ENCODE data around the gene PTPRM. TPM values are rescaled to one million over a fixed set of nuclear protein-coding genes. Genes with fewer than 3 reads are reported as not detected.

PTPRM gene
- total RNA-seq, 2 donors from 2014 or later, result 7.5 to 19.2 TPM

- Mint-ChIP-seq H3K4me3 (no peak overlapping the region), H3K36me3 (peaks cover 9% of the 10 kb centered on the region), H3K4me1 (ENCODE audit: low read depth in 2 of 2) (no peaks in the 10 kb centered on the region), H3K9me3 (peaks cover 12% of the 10 kb centered on the region), H3K27ac (no peak overlapping the region), H3K27me3 (no peaks in the 10 kb centered on the region)
- DNase-seq (ENCODE audit: low spot score) (no peak), ATAC-seq (no peak)
Observed at GRCh38 chr18:7749510-7749981, 182.4 kb downstream of the PTPRM start.

GRCh38 chr18:7750095-7750663, 183.1 kb downstream of the PTPRM start:
- DNase-seq (ENCODE audit: low spot score) (no peak), ATAC-seq (no peak)
- Mint-ChIP-seq H3K4me3 (no peak overlapping the region), H3K4me1 (ENCODE audit: low read depth in 2 of 2) (no peaks in the 10 kb centered on the region), H3K36me3 (peaks cover 9% of the 10 kb centered on the region), H3K27me3 (no peaks in the 10 kb centered on the region), H3K9me3 (peaks cover 12% of the 10 kb centered on the region), H3K27ac (no peak overlapping the region)

GRCh38 chr18:7750966-7751365, 183.8 kb downstream of the PTPRM start:
- Mint-ChIP-seq H3K4me3 (no peak overlapping the region), H3K27ac (no peak overlapping the region), H3K36me3 (peaks cover 1% of the 10 kb centered on the region), H3K9me3 (peaks cover 7% of the 10 kb centered on the region), H3K4me1 (ENCODE audit: low read depth in 2 of 2) (no peaks in the 10 kb centered on the region), H3K27me3 (no peaks in the 10 kb centered on the region)
- ATAC-seq, result no peak
- no peak for DNase-seq (ENCODE audit: low spot score)

- ATAC-seq, result no peak
- no peak overlapping the region for H3K27ac Mint-ChIP-seq
Observed at GRCh38 chr18:7754258-7754657, 187.1 kb downstream of the PTPRM start.

GRCh38 chr18:7754725-7755181, 187.6 kb downstream of the PTPRM start:
- Mint-ChIP-seq H3K4me1 (ENCODE audit: low read depth in 2 of 2) (no peaks in the 10 kb centered on the region), H3K27ac (no peak overlapping the region), H3K4me3 (no peak overlapping the region), H3K9me3 (peaks cover 7% of the 10 kb centered on the region), H3K36me3 (no peaks in the 10 kb centered on the region), H3K27me3 (no peaks in the 10 kb centered on the region)
- ATAC-seq (no peak), DNase-seq (ENCODE audit: low spot score) (no peak)

More at GRCh38 chr18:7754258-7754657, 187.1 kb downstream of the PTPRM start:
- Mint-ChIP-seq H3K9me3 (peaks cover 7% of the 10 kb centered on the region), H3K4me3 (no peak overlapping the region), H3K27me3 (no peaks in the 10 kb centered on the region), H3K4me1 (ENCODE audit: low read depth in 2 of 2) (no peaks in the 10 kb centered on the region), H3K36me3 (no peaks in the 10 kb centered on the region)
- DNase-seq (ENCODE audit: low spot score), result no peak

GRCh38 chr18:7755753-7756475, 188.8 kb downstream of the PTPRM start:
- H3K4me1 Mint-ChIP-seq (ENCODE audit: low read depth in 2 of 2), result no peaks in the 10 kb centered on the region
- peaks cover 7% of the 10 kb centered on the region for H3K9me3 Mint-ChIP-seq
- no peaks in the 10 kb centered on the region for H3K36me3 Mint-ChIP-seq
- H3K27ac Mint-ChIP-seq, result no peak overlapping the region
- no peaks in the 10 kb centered on the region for H3K27me3 Mint-ChIP-seq
- no peak for DNase-seq (ENCODE audit: low spot score)
- H3K4me3 Mint-ChIP-seq, result no peak overlapping the region
- ATAC-seq, result no peak

GRCh38 chr18:7757175-7757574, 190.1 kb downstream of the PTPRM start:
- no peak for DNase-seq (ENCODE audit: low spot score)
- Mint-ChIP-seq H3K27ac (no peak overlapping the region), H3K36me3 (no peaks in the 10 kb centered on the region), H3K4me1 (ENCODE audit: low read depth in 2 of 2) (no peaks in the 10 kb centered on the region), H3K9me3 (peaks cover 7% of the 10 kb centered on the region), H3K4me3 (no peak overlapping the region), H3K27me3 (no peaks in the 10 kb centered on the region)
- ATAC-seq, result no peak

- no peaks in the 10 kb centered on the region for H3K36me3 Mint-ChIP-seq
- H3K9me3 Mint-ChIP-seq, result peaks cover 8% of the 10 kb centered on the region
- H3K27ac Mint-ChIP-seq, result no peak overlapping the region
- no peak for ATAC-seq
- H3K4me3 Mint-ChIP-seq, result no peak overlapping the region
- no peaks in the 10 kb centered on the region for H3K4me1 Mint-ChIP-seq (ENCODE audit: low read depth in 2 of 2)
- no peaks in the 10 kb centered on the region for H3K27me3 Mint-ChIP-seq
- no peak for DNase-seq (ENCODE audit: low spot score)
Observed at GRCh38 chr18:7758764-7759163, 191.6 kb downstream of the PTPRM start.

- Mint-ChIP-seq H3K4me1 (ENCODE audit: low read depth in 2 of 2) (no peaks in the 10 kb centered on the region), H3K36me3 (no peaks in the 10 kb centered on the region), H3K27me3 (no peaks in the 10 kb centered on the region), H3K27ac (no peak overlapping the region), H3K4me3 (no peak overlapping the region), H3K9me3 (peaks cover 6% of the 10 kb centered on the region)
- no peak for ATAC-seq
- DNase-seq (ENCODE audit: low spot score), result no peak
Observed at GRCh38 chr18:7760967-7761948, 194.1 kb downstream of the PTPRM start.

GRCh38 chr18:7764405-7764804, 197.3 kb downstream of the PTPRM start:
- no peak overlapping the region for H3K4me3 Mint-ChIP-seq
- peaks cover 2% of the 10 kb centered on the region for H3K9me3 Mint-ChIP-seq
- no peaks in the 10 kb centered on the region for H3K27me3 Mint-ChIP-seq
- H3K36me3 Mint-ChIP-seq, result no peaks in the 10 kb centered on the region
- ATAC-seq, result no peak
- H3K4me1 Mint-ChIP-seq (ENCODE audit: low read depth in 2 of 2), result no peaks in the 10 kb centered on the region
- H3K27ac Mint-ChIP-seq, result no peak overlapping the region
- no peak for DNase-seq (ENCODE audit: low spot score)

GRCh38 chr18:7766346-7766745, 199.2 kb downstream of the PTPRM start:
- Mint-ChIP-seq H3K4me1 (ENCODE audit: low read depth in 2 of 2) (no peaks in the 10 kb centered on the region), H3K27ac (no peak overlapping the region), H3K9me3 (peaks cover 2% of the 10 kb centered on the region), H3K27me3 (no peaks in the 10 kb centered on the region), H3K4me3 (no peak overlapping the region), H3K36me3 (no peaks in the 10 kb centered on the region)
- DNase-seq (ENCODE audit: low spot score), result no peak
- no peak for ATAC-seq

- Mint-ChIP-seq H3K4me3 (no peak overlapping the region), H3K9me3 (peaks cover 2% of the 10 kb centered on the region), H3K27me3 (no peaks in the 10 kb centered on the region), H3K4me1 (ENCODE audit: low read depth in 2 of 2) (no peaks in the 10 kb centered on the region), H3K36me3 (no peaks in the 10 kb centered on the region), H3K27ac (no peak overlapping the region)
- no peak for ATAC-seq
- DNase-seq (ENCODE audit: low spot score), result no peak
Observed at GRCh38 chr18:7766817-7767216, 199.7 kb downstream of the PTPRM start.

- no peaks in the 10 kb centered on the region for H3K36me3 Mint-ChIP-seq
- no peaks in the 10 kb centered on the region for H3K27me3 Mint-ChIP-seq
- no peak for DNase-seq (ENCODE audit: low spot score)
- no peak for ATAC-seq
- no peaks in the 10 kb centered on the region for H3K4me1 Mint-ChIP-seq (ENCODE audit: low read depth in 2 of 2)
- H3K27ac Mint-ChIP-seq, result no peak overlapping the region
- H3K4me3 Mint-ChIP-seq, result no peak overlapping the region
- H3K9me3 Mint-ChIP-seq, result peaks cover 2% of the 10 kb centered on the region
Observed at GRCh38 chr18:7770908-7771307, 203.8 kb downstream of the PTPRM start.

- no peaks in the 10 kb centered on the region for H3K36me3 Mint-ChIP-seq
- H3K4me3 Mint-ChIP-seq, result no peak overlapping the region
- no peak for ATAC-seq
- DNase-seq (ENCODE audit: low spot score), result no peak
- H3K4me1 Mint-ChIP-seq (ENCODE audit: low read depth in 2 of 2), result no peaks in the 10 kb centered on the region
- H3K27ac Mint-ChIP-seq, result no peak overlapping the region
- H3K27me3 Mint-ChIP-seq, result no peaks in the 10 kb centered on the region
- H3K9me3 Mint-ChIP-seq, result peaks cover 2% of the 10 kb centered on the region
Observed at GRCh38 chr18:7772510-7772888, 205.4 kb downstream of the PTPRM start.

All from natural killer cell treated with Interleukin-12 subunit alpha and Interleukin-12 subunit beta and Interleukin-15 and Interleukin-18, amount 100 ng/mL, for 72 hours (primary cell).